ENCODE measurements around the gene REXO4.
"Not testable (repeated sequence)": the region's sequence is repeated elsewhere in the genome, so short reads cannot be mapped to it uniquely, and the experiment has no call there.

Gene REXO4

GRCh38 chr9:133415170-133415569 lies 2.6 kb downstream of the REXO4 start:
- no peak for DNase-seq

GRCh38 chr9:133408042-133408441 lies 9.8 kb downstream of the REXO4 start:
- no peak for DNase-seq

GRCh38 chr9:133406480-133407307 lies 11.1 kb downstream of the REXO4 start:
- peak; percentile 52 for DNase-seq

- no peak for DNase-seq
Measured at GRCh38 chr9:133405508-133406438, 12.0 kb downstream of the REXO4 start.

GRCh38 chr9:133404454-133405002 lies 13.3 kb downstream of the REXO4 start:
- no peak for DNase-seq

GRCh38 chr9:133403766-133404453 lies 13.9 kb downstream of the REXO4 start:
- no peak for DNase-seq

- DNase-seq: no peak
Measured at GRCh38 chr9:133402689-133403088, 15.1 kb downstream of the REXO4 start.

- DNase-seq: no peak
Measured at GRCh38 chr9:133401588-133401987, 16.2 kb downstream of the REXO4 start.

- DNase-seq: no peak
Measured at GRCh38 chr9:133400292-133400691, 17.5 kb downstream of the REXO4 start.

GRCh38 chr9:133397895-133398294 lies 19.9 kb downstream of the REXO4 start:
- no peak for DNase-seq

- no peak for DNase-seq
Measured at GRCh38 chr9:133397370-133397769, 20.4 kb downstream of the REXO4 start.

GRCh38 chr9:133396952-133397351 lies 20.9 kb downstream of the REXO4 start:
- DNase-seq: no peak

GRCh38 chr9:133394687-133395271 lies 23.0 kb downstream of the REXO4 start:
- no peak for DNase-seq

- DNase-seq: no peak
Measured at GRCh38 chr9:133393399-133393798, 24.4 kb downstream of the REXO4 start.

- not testable (repeated sequence) for DNase-seq
Measured at GRCh38 chr9:133392308-133392707, 25.5 kb downstream of the REXO4 start.

GRCh38 chr9:133391449-133391848 lies 26.4 kb downstream of the REXO4 start:
- DNase-seq: not testable (repeated sequence)

- DNase-seq: no peak
Measured at GRCh38 chr9:133390713-133391112, 27.1 kb downstream of the REXO4 start.

- no peak for DNase-seq
Measured at GRCh38 chr9:133389562-133389961, 28.2 kb downstream of the REXO4 start.

GRCh38 chr9:133389025-133389557 lies 28.7 kb downstream of the REXO4 start:
- no peak for DNase-seq

- no peak for DNase-seq
Measured at GRCh38 chr9:133387680-133388079, 30.1 kb downstream of the REXO4 start.

GRCh38 chr9:133386338-133386737 lies 31.5 kb downstream of the REXO4 start:
- DNase-seq: no peak

GRCh38 chr9:133385452-133385851 lies 32.4 kb downstream of the REXO4 start:
- no peak for DNase-seq
